Fibroblast of lung (primary cell): ENCODE data around the gene KLK6.

Experiments
- CTCF ChIP-seq, 2 donors: IDR thresholded peaks in 1 of 2; conservative IDR thresholded peaks in 1 of 2; 1 replicate in 1 of 2; 2 replicates in 1 of 2; pipeline ENCODE4 v1.5.1; 2011 to 2012; ENCODE audit warnings: low read length in 2 of 2, control low read depth in 1 of 2, inconsistent platforms in 1 of 2, low read depth in 1 of 2, mild to moderate bottlenecking in 1 of 2
- EZH2 ChIP-seq: IDR thresholded peaks from 2 replicates; pipeline ENCODE4 v1.5.1; 2012; ENCODE audit warnings: low read length, control low read depth, mild to moderate bottlenecking; ENCODE audit errors: missing control alignments

GRCh38 chr19:51009061-51009891 is 39.9 kb upstream of the KLK6 start:
- TF ChIP-seq CTCF (conservative IDR thresholded peaks at IDR 0.05 in 1 of 2, IDR thresholded peaks at IDR 0.05 in 1 of 2; ENCODE audit: low read depth in 1 of 2, low read length in 2 of 2), result no peak
- no peak for TF ChIP-seq EZH2
